ENCODE results near the gene AATF.

The AATF gene

DNA sequence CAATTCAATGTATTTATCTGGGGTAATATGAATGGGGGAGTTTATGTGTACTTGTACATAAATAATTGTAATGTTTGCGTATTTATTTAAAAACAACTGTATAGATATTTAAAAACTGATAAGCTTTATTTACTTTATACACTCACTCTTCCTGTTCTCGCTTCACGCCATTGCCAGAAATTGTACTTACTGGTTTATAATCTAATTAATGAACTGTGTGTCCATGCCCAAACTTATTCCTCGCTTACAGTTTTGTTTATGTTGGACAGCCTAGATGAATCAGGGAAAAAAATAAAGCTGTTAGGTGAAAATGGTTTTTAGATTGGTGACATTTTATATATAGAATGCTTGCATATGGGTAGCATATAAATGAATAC is 30.8 kb downstream of the AATF start:
- no peak for DNase-seq (ENCODE audit: low read depth in 2 of 2)

DNA sequence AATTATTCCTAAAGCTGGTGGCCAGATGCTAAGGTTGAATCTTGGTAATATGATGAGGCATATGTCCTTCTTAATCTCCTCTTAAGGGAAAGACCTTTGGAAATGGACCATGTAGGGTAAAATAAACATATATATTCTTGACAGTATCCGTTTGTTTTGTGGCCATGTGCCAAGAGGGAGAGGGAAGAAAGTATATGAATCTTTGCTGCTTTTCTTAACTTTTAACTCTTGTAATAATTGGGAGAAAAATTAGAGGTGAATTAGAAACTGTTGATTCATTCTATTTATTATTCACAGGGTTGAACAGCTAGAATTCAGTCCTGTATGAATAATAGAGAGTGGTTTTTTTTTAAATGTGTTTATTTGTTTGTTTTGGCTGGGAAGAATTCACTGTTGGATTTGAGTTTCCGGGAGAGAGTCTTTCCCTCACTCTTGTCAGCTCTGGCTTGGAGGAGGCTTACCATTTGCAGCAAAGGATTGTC is 31.6 kb downstream of the AATF start:
- no peak for DNase-seq (ENCODE audit: low read depth in 2 of 2)

DNA sequence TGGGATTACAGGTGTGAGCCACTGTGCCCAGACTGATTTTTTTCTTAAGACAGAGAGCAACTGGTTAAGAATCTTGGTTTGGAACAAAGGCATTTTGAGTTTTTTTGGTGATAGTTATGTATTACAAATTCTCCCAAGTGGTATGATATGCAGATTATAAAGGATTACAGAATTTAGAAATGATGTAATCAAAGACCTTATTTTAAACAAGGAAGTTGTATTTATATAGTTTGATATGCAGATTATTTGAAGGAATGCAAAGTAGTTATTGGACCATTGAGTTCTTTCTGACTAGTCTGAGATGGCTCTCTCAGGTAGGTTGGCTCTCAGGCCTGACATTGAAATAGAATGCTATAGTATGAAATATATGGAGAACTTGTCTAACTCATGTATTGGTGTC is 34.9 kb downstream of the AATF start:
- no peak for DNase-seq (ENCODE audit: low read depth in 2 of 2)

DNA sequence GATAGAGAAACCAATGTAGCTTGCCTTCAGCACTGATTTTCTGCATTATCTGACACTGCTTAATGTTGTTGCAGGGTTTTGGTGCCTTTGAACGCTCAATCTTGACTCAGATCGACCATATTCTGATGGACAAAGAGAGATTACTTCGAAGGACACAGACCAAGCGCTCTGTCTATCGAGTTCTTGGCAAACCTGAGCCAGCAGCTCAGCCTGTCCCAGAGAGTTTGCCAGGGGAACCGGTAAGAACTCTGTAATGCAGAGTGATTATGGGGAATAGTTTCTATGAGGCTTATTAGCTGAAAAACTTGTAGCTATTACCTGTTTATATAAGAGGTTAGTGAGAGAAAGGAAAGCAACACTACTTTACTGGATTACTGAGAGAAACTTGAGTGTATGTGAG is 40.4 kb downstream of the AATF start:
- DNase-seq (ENCODE audit: low read depth in 2 of 2) = no peak

DNA sequence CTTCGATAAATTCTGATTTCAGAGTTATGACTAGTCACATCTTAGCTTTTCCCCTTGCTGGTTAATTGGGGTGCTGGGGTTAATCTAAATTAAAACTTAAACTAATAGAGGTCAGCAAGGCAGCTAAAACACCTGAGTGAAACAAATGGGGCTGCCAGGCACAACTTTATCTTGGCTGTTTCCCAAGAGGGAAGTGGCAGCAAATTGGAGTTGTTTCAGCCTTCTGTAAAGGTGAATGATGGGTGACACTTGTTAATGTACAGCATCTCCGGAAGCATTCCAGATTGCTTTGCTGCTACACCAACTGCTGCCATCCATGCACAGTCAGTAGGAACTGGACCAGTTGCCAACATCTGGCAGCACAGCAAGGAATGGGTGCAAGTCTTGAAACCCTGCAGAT is 43.9 kb downstream of the AATF start:
- DNase-seq (ENCODE audit: low read depth in 2 of 2) = no peak

DNA sequence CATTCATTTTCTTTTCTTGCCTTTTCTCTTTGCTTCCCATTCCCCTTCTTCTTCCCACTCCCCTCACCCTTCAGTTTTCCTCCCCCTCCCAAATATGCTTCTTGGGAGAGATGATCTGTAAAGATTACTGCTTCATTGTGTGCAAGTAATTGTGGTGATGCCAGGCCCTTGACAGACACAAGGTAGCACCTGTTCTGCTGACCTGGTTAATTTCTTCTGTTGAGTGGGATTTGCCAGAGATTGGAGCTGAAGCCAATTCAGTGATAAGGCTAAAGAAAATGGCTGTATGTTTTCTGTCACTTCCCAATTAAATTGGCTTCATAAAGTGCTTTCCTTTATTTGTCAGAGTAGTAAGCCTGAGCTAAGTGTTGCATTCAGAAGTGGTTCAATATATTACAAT is 44.5 kb downstream of the AATF start:
- DNase-seq (ENCODE audit: low read depth in 2 of 2) = no peak

DNA sequence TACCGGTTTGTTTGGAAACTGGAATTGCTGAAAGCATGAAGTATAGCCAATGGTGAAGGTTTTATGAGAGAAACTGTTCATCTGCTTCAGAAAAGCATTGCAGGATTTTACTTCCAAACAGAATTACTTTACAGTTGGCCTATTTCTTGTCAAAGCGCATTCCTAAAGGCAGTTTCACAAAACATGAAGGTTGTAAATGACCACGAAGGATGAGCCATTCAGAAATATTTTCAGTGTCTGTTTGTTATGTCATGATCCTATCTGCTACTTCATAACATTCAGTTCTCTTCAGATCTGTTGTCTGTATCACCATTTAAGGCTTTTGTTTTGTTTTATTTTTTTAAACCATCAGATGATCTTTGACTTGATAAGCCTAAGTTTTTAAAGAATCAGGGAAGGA is 45.7 kb downstream of the AATF start:
- no peak for DNase-seq (ENCODE audit: low read depth in 2 of 2)

DNA sequence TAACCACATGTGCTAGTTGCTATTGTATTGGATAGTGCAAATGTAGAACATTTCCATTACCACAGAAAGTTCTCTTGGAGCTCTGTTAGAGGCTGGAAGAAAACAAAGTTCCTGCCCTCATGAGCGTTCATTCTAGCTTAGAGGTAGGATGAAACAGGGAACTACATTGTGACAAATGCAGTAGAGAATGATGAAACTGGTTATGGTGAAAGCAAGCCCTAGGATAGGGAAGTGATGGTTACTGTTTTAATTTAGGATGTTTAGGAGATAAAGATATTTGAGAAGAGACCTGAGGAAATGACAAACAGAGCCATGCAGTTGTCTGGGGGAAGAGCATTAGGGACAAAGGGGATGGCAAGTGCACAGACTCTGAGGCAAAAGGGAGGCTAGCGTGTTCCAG is 50.7 kb downstream of the AATF start:
- DNase-seq (ENCODE audit: low read depth in 2 of 2) = no peak

DNA sequence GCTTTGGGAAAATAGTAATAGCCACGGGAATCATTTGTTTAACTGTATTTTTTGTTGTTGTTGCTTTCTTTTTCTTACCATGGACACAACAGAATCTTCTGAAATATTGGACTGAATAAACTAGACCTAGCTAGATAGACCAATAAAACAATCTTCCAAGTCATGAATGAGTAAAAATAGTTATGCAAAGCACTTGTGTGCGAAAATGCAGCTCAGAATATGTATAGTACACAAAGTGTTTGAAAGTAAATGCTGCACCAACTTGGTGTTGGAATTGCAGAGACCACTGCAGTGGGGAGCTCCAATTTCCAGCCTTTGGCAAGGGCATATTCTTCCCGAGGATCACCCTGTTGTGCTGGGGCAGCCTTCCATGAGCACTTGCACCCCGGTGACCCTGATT is 68.0 kb downstream of the AATF start:
- no peak for DNase-seq (ENCODE audit: low read depth in 2 of 2)

DNA sequence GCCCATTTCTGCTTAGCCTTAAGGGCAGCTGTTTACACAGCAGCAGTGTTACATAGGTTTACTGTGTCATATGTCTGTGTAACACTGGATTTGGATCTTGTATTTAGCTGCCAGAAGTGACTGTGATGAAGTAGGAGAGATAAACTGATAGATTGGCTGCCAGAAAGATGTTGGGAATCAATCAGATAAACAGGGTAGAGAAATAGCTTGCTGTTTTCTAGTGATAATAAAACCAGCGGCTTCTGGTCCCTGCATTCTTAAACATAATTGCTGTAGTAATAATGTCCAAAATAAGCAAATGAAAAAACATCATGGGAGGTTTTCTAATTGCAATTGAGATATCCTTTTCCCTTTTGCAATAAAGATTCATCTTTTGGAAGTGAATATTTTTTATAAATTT is 68.7 kb downstream of the AATF start:
- DNase-seq (ENCODE audit: low read depth in 2 of 2) = no peak

DNA sequence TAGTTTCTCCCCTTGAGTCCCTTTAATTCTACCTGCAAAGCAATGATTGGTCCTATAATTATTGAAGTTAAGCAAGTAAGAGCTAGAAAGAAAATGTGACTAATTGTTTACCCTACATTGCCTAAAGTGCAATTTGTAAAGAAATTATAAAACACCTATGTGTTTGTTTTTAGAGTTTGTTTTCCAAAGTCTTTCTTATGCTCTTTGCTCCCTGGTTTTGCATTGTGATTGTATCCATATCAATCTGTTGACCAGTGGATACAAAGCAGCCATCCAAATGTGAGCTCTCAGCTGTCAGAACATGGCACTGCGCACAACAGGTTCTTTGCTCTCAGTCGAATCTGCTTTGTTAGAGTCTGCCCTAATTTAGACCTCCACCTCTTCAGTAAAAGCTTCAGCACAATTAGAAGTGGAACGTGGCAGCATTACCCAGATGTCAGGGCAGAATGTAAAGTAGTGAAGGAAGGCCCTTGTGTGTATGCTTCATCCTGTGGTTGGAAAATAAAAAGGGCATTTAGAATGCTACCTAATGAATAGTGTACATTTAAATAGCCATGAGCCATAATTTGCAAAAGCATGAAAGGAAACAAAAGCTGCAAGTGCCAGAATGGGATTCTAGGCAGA is 70.5 kb downstream of the AATF start:
- DNase-seq (ENCODE audit: low read depth in 2 of 2) = no peak

DNA sequence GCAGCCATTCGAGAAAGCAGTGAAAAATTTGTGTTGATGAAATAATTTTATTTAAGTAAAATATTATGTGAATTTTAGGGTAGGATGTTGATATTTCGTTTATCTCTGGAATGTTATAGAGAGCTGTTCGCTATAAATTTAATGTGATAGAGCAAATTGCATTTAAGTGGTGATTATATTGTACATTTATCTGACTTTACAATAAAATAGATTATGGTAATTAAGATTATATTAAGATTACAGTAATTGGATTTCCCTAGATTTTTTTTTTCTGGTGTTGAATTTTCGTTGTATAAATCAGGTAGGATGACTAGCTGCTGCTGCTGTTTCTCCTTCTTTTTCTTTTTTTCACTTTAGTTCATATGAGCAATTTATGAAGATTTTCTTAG is 71.0 kb downstream of the AATF start:
- DNase-seq (ENCODE audit: low read depth in 2 of 2) = no peak

DNA sequence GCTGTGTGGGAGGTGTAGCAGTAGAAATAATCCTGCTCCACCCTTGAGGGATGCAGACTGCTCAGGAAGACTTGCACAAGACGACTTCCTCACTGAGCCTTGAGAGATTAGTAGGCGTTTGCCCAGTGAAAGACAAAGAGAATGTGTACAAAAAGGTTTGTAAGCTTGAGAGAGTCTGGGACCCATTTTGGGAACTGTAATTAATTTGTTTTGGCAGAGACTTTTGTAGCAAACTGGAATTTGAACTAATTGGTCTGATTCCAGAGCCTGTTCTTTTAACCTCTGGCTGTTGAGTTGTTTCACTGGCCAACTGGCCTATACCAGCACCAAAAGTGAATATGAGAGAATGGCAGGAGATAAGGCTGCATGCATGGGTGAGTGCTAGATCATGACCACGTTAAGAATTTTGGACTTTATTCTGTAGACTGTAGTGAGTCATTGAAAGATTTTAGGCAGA is 75.5 kb downstream of the AATF start:
- no peak for DNase-seq (ENCODE audit: low read depth in 2 of 2)

DNA sequence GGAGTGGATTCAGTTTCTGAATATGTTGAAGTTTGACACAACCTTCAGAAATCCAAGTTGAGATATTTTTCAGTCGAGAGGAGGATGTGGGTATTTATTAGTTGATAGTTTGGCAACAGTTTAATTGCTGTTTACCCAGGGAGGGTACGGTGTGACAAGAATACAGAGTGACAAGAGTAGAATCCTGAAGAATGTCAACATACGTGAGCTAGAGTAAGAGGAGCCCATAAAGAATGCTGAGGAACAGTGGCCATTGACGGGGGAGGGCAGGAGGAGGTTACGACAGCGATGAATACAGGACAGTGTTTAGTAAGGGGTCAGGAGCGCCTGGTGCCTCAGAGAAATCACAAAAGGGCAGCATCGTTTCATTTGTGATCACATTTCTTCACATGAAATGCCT is 76.5 kb downstream of the AATF start:
- no peak for DNase-seq (ENCODE audit: low read depth in 2 of 2)

DNA sequence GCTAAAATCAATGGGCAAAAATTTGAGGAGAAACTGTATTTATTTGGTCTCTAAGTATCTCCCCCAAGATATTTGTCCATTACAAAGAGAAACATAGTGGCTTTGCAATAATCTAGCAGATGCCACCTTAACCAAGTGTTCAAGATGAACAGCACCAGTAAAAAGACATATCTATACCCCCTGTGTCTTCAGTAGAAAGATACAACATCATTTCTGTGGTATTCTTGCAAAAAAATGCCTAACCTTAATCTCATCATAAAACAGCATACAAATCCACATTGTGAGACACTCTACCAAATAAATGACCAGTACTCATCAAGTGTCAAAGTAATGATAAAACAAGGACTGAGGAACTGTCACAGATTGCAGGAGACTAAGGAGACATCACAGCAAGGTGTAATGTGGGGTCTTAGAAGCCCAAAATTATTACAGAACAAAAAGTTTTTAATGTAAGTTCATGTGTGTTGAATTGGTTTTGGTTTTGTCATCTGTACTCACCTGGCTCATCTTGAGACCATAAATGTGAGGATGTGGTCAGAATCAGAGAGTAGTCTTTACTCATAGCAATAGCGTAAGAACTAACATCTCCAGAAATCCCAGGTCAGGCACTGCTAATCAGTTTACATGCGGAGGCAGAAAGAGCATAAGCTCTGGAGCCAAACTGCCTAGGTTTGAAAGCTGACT is 77.2 kb downstream of the AATF start:
- no peak for DNase-seq (ENCODE audit: low read depth in 2 of 2)

DNA sequence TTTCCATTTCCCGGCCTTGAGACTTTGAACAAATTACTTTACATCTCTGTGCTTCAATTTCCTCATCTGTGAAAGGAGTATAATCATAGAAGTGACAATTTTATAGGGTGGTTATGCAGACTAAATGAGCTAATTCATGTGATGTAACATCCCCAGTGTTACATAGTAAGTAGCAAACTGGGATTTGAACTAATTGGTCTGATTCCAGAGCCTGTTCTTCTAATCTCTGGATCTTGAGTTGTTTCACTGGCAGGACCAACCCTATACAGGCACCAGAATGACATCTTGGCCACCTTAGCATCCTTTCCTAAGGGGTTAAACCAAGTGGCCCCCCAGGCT is 77.7 kb downstream of the AATF start:
- no peak for DNase-seq (ENCODE audit: low read depth in 2 of 2)

DNA sequence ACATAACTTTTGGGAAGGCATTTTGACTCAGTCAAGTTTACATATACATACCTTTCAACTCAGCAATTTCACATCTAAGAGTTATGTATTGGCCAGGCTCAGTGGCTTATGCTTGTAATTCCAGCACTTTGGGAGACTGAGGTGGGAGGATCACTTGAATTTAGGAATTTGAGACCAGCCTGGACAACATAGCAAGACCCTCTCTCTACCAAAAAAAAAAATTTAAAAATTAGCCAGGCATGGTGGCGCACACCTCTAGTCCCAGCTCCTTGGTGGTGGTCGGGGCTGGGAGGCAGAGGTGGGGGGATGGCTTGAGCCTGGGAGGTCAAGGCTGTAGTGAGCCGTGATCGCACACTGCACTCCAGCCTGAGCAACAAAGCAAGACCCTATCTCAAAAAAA is 79.3 kb downstream of the AATF start:
- DNase-seq (ENCODE audit: low read depth in 2 of 2) = no peak

DNA sequence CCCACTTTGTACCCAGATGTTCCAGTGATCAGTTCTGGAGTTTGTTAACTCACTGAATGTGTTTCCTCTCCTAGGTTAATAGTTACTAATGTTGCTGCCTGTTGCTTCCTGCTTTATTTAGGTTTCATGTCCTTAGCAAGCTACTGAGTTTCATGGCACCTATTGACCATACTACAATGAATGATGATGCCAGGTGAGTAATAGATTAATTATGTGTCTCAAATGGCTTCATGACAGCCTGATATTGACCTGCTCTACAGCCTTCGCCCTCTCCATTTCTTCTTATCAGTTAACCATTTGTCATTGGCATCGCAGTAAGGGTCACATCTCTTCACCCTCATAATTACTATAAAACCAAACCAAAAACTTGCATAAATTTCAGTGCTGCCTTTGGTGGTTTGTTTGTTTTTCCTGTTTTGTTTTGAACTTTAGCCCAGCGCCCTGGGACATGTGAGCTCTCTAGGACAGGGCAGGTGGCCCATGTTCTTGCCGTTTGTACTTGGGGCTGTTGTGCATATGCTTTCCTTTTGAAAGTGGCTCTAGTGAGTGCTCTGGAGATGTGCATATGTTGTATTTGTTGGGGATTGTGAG is 82.8 kb downstream of the AATF start:
- no peak for DNase-seq (ENCODE audit: low read depth in 2 of 2)

DNA sequence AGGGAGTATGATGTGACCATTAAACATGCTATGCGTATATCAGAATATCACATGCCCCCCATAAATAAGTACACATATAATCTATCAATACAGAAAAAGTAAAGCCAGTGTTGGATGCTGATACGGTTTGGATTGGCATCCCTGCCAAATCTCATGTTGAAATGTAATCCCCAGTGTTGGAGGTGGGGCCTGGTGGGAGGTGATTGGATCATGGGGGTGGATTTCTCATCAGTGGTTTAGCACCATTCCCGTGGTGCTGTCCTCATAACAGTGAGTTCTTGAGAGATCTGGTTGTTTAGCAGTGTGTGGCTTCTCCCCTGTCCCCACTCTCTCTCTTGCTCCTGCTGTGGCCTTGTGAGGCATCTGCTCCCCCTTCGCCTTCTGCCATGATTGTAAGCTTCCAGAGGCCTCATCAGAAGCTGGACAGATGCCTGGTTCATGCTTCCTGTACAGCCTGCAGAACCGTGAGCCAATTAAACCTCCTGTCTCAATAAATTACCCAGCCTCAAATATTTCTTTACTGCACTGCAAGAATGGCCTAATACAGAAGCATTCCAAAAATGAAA is 88.9 kb downstream of the AATF start:
- no peak for DNase-seq (ENCODE audit: low read depth in 2 of 2)

DNA sequence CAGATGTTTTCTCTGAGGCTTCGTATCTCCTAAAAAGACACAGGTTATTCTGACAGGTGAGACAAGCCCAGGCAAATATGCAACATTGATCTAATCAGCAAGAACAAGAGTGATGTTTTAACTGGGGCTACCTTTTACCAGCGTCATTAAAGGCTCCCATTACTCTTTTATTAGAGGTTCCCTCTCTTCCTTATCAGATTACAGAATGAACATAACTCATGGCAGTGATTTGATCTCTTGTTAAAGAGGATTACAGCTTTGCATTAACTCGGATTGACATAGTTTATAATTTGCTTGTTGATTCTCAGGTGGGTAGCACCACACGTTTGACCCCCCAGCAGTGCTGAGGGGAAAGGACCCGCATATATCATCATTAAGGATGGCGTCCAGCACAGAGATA is 90.5 kb downstream of the AATF start:
- DNase-seq (ENCODE audit: low read depth in 2 of 2) = no peak

DNA sequence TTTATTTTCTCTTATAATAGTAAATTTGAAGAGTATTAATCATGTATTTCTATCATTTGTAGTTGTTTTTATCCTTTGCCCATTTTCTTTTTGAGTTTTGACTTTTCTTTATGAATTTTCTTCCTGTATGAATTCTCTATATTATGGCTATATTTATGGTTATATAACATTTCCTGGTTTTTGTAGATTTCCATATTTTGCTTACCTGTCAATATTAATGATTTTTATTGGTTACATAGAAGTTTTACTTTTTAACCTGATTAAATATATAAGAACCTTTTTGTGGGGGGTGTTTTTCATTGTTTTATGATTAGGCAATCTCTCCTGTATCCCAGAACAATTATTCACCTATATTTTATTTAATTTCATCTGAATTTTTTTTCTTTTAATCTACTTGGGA is 93.2 kb downstream of the AATF start:
- no peak for DNase-seq (ENCODE audit: low read depth in 2 of 2)

DNA sequence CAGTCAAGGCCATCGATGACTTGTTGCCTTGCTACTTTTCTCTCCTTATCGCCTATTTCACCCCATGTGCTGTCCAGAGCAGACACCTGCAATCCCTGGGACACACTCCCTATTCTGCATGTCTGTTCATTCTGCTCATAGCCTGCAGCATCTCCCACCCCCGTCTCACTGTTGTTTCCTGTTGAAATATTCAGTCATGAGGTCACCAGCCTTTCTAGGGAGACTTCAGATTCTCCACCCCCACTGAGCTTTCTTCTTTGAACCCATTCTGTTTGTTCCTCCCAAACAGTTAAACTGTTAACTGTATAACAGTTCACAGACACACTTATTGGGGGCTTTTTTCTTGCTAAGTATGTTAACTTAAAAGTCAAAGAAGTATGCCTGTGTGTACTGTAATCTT is 94.4 kb downstream of the AATF start:
- DNase-seq (ENCODE audit: low read depth in 2 of 2) = no peak

DNA sequence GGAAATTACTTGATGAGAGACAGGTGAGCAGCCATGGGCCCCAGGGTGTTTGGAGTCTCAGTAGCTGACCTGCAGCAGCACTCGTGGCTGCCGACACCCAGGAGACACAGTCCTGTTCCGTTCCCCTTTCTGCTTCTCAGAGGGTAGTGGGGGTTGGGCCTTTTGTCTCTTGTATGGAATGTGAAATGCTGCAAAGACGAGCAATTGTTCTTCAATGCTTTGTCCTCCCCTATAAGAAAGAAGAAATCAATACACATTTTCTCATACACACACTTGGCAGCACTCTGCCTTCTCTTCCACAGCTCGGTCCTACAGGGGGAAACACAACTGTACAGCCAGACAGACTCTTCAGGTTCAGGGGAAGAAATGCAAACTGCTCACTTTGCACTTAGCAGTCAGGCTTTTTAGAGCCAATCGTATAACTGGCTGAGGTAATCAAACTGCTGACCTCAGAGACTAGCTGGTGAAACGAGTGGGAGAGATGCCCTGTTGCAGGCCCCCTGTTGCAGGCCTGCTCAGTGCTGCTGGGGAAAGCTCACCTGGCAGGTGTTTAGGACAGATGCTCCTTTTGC is 96.7 kb downstream of the AATF start:
- DNase-seq (ENCODE audit: low read depth in 2 of 2) = no peak
